CD14-positive monocyte (primary cell): ENCODE measurements around the gene ESRRB. TPM values are rescaled to one million over a fixed set of nuclear protein-coding genes. Genes with fewer than 3 reads are reported as not detected.

Experiments
- DNase-seq, 3 donors: peaks; one replicate each; pipeline ENCODE4 v3.0.0-alpha.2; 2011 to 2022
- H2AFZ ChIP-seq: 2 replicates; pipeline ENCODE4 v1.6.0; 2012; ENCODE audit warnings: mild to moderate bottlenecking, low read depth, low read length, inconsistent platforms; ENCODE audit not compliant: insufficient read depth, poor library complexity, severe bottlenecking
- H3K27ac ChIP-seq, 2 donors: 1 replicate in 1 of 2; 2 replicates in 1 of 2; pipeline ENCODE4 v1.5.1; 2012 to 2013; ENCODE audit warnings: low read length in 2 of 2, control low read depth in 1 of 2, inconsistent platforms in 1 of 2, low read depth in 1 of 2, mild to moderate bottlenecking in 1 of 2
- H3K27me3 ChIP-seq, 2 donors: one replicate each; pipeline versions ENCODE4 v1.6.0 to v1.6.1; 2011 to 2013; ENCODE audit warnings: low read length in 2 of 2; ENCODE audit not compliant: control insufficient read depth in 2 of 2, insufficient read depth in 2 of 2
- H3K36me3 ChIP-seq, 2 donors: replicated peaks in 1 of 2; 1 replicate in 1 of 2; 2 replicates in 1 of 2; pipeline versions ENCODE4 v1.5.1 to v1.6.1; 2012 to 2013; ENCODE audit warnings: low read length in 2 of 2, control low read depth in 1 of 2, inconsistent platforms in 1 of 2, mild to moderate bottlenecking in 1 of 2; ENCODE audit not compliant: insufficient read depth in 2 of 2, control insufficient read depth in 1 of 2
- H3K4me1 ChIP-seq, 2 donors: 1 replicate in 1 of 2; 2 replicates in 1 of 2; pipeline versions ENCODE4 v1.5.1 to v1.6.1; 2012 to 2013; ENCODE audit warnings: low read length in 2 of 2, control low read depth in 1 of 2, inconsistent platforms in 1 of 2, mild to moderate bottlenecking in 1 of 2, moderate library complexity in 1 of 2; ENCODE audit not compliant: insufficient read depth in 2 of 2, control insufficient read depth in 1 of 2
- H3K4me2 ChIP-seq: replicated peaks from 2 replicates; pipeline ENCODE3; 2012; ENCODE audit warnings: low read length, moderate library complexity, mild to moderate bottlenecking; ENCODE audit not compliant: poor library complexity, severe bottlenecking; ENCODE audit errors: extremely low read depth
- H3K4me3 ChIP-seq, 3 experiments: fragments of 200-600 bp in 1 of 3; sonication (generic) in 1 of 3; replicated peaks in 1 of 3; 1 replicate in 2 of 3; 2 replicates in 1 of 3; pipeline ENCODE4 v1.5.1; 2011 to 2013; ENCODE audit warnings: low read length in 3 of 3, mild to moderate bottlenecking in 3 of 3, control low read depth in 2 of 3, low read depth in 2 of 3, inconsistent platforms in 1 of 3, moderate library complexity in 1 of 3
- H3K79me2 ChIP-seq: 2 replicates; pipeline ENCODE4 v1.6.0; 2012; ENCODE audit warnings: mild to moderate bottlenecking, control low read depth, inconsistent platforms, low read length, moderate library complexity; ENCODE audit not compliant: insufficient read depth
- H3K9ac ChIP-seq: 2 replicates; pipeline ENCODE4 v1.6.0; 2017; ENCODE audit warnings: low read length, mild to moderate bottlenecking; ENCODE audit not compliant: insufficient read depth, poor library complexity, severe bottlenecking
- H3K9me3 ChIP-seq, 2 donors: replicated peaks in 1 of 2; 1 replicate in 1 of 2; 2 replicates in 1 of 2; pipeline versions ENCODE4 v1.5.1 to v1.6.1; 2012 to 2013; ENCODE audit warnings: low read length in 2 of 2, control low read depth in 1 of 2; ENCODE audit not compliant: control insufficient read depth in 1 of 2, insufficient read depth in 1 of 2
- H4K20me1 ChIP-seq: 2 replicates; pipeline ENCODE4 v1.6.0; 2012; ENCODE audit warnings: mild to moderate bottlenecking, low read length, control low read depth, moderate library complexity; ENCODE audit not compliant: insufficient read depth
- H3K27ac Mint-ChIP-seq, 7 donors: one replicate each; pipeline ENCODE4 v1.8.0; 2020; ENCODE audit warnings: mild to moderate bottlenecking in 7 of 7, mixed read lengths in 7 of 7, moderate library complexity in 6 of 7, inconsistent platforms in 2 of 7
- H3K27me3 Mint-ChIP-seq, 3 donors: one replicate each; pipeline ENCODE4 v1.8.0; 2021 to 2022; ENCODE audit warnings: low read depth in 3 of 3, mild to moderate bottlenecking in 3 of 3, mixed read lengths in 3 of 3, moderate library complexity in 3 of 3, inconsistent platforms in 1 of 3
- H3K36me3 Mint-ChIP-seq, 2 donors: one replicate each; pipeline ENCODE4 v1.8.0; 2020; ENCODE audit warnings: mixed read lengths in 2 of 2, inconsistent platforms in 1 of 2, mild to moderate bottlenecking in 1 of 2
- H3K4me1 Mint-ChIP-seq: one replicate; pipeline ENCODE4 v1.8.0; 2020; ENCODE audit warnings: mild to moderate bottlenecking, mixed read lengths
- H3K4me3 Mint-ChIP-seq, 2 donors: one replicate each; pipeline ENCODE4 v1.8.0; 2020; ENCODE audit warnings: mild to moderate bottlenecking in 2 of 2, mixed read lengths in 2 of 2, moderate library complexity in 1 of 2
- H3K9me3 Mint-ChIP-seq, 7 donors: one replicate each; pipeline ENCODE4 v1.8.0; 2020 to 2022; ENCODE audit warnings: mixed read lengths in 7 of 7, mild to moderate bottlenecking in 6 of 7, moderate library complexity in 6 of 7, inconsistent platforms in 2 of 7
- CTCF ChIP-seq: fragments of 200-600 bp; IDR thresholded peaks from one replicate; pipeline ENCODE4 v1.8.0; 2022; ENCODE audit warnings: antibody characterized with exemption, mild to moderate bottlenecking
- WGBS: methylation state at CpG from one replicate; pipeline ENCODE4 v1.1.5; 2013; ENCODE audit warnings: missing lambda C conversion rate; ENCODE audit not compliant: insufficient coverage; 5-methylcytosine and 5-hydroxymethylcytosine counted together
- intact Hi-C, 2 donors: fragments of 100-400 bp; cut with micrococcal nuclease; formaldehyde crosslinking; loops; one replicate each; pipeline versions ENCODE4 v1.15.0 to v1.15.1; 2023
- polyA plus RNA-seq, 3 donors: library from polyadenylated mRNA; depleted of rRNA in 1 of 3; unstranded in 2 of 3; stranded (reverse) in 1 of 3; fragments of 300-500 nt in 2 of 3; fragments of >200 nt in 1 of 3; fragmentation: Illumina TruSeq in 2 of 3; gene quantifications; 1 replicate in 2 of 3; 2 replicates in 1 of 3; pipeline ENCODE4 v1.2.3, GENCODE V29; 2012 to 2021

Gene ESRRB
- polyA plus RNA-seq, 3 donors: 0.03 TPM; not detected in 2

GRCh38 chr14:76424359-76424758 lies 48.4 kb downstream of the ESRRB start:
- no peak for DNase-seq
- Histone ChIP-seq H3K4me2 (no peak overlapping the region), H3K27me3 (no peaks in the 10 kb centered on the region), H3K79me2 (no peaks in the 10 kb centered on the region), H3K9ac (no peak overlapping the region), H3K27ac (no peak overlapping the region), H2AFZ (no peak overlapping the region), H4K20me1 (no peaks in the 10 kb centered on the region), H3K4me1 (no peaks in the 10 kb centered on the region), H3K9me3 (peaks cover 0 to 3% of the 10 kb centered on the region in 2 donors), H3K4me3 (no peak overlapping the region), H3K36me3 (no peaks in the 10 kb centered on the region)
- Mint-ChIP-seq H3K27me3 (peaks cover 5 to 10% (median 6%) of the 10 kb centered on the region in 3 donors), H3K4me1 (no peaks in the 10 kb centered on the region), H3K36me3 (no peaks in the 10 kb centered on the region), H3K27ac (no peak overlapping the region), H3K4me3 (no peak overlapping the region), H3K9me3 (peaks cover 0 to 3% (median 0%) of the 10 kb centered on the region in 7 donors)
- TF ChIP-seq CTCF: no peak
- WGBS: 89% methylated on average over 4 of the region's 4 CpGs
- intact Hi-C loops: no loop called here

GRCh38 chr14:76426161-76426696 lies 50.3 kb downstream of the ESRRB start:
- Mint-ChIP-seq H3K36me3 (no peaks in the 10 kb centered on the region), H3K9me3 (peaks cover 0 to 3% (median 0%) of the 10 kb centered on the region in 7 donors), H3K27me3 (peaks cover 0 to 7% (median 3%) of the 10 kb centered on the region in 3 donors), H3K4me3 (no peak overlapping the region), H3K27ac (no peak overlapping the region), H3K4me1 (no peaks in the 10 kb centered on the region)
- Histone ChIP-seq H2AFZ (no peak overlapping the region), H3K9ac (no peak overlapping the region), H3K4me2 (no peak overlapping the region), H3K4me3 (no peak overlapping the region), H3K27me3 (no peaks in the 10 kb centered on the region), H3K9me3 (peaks cover 0 to 3% of the 10 kb centered on the region in 2 donors), H3K79me2 (no peaks in the 10 kb centered on the region), H3K27ac (no peak overlapping the region), H3K4me1 (no peaks in the 10 kb centered on the region), H3K36me3 (no peaks in the 10 kb centered on the region), H4K20me1 (no peaks in the 10 kb centered on the region)
- DNase-seq: no peak
- no peak for TF ChIP-seq CTCF
- intact Hi-C loops: no loop called here
- WGBS: no CpG with 5 or more reads among the region's 1 CpG
